Sigmoid colon (tissue), 4 donors: ENCODE results near the gene DGCR2.

Experiments
- CTCF ChIP-seq, 4 experiments: fragments of 450-650 bp in 3 of 4; fragments of 200-600 bp in 1 of 4; IDR thresholded peaks; one replicate each; pipeline ENCODE4 v1.5.1; 2016 to 2019; ENCODE audit warnings: antibody characterized with exemption in 4 of 4, mild to moderate bottlenecking in 3 of 4, moderate library complexity in 2 of 4
- EP300 ChIP-seq, 4 donors: sonication (generic); formaldehyde crosslinking; IDR thresholded peaks; one replicate each; pipeline ENCODE4 v1.6.1; 2017; ENCODE audit warnings: antibody characterized with exemption in 4 of 4
- POLR2A ChIP-seq, 2 donors: fragments of 450-650 bp; IDR thresholded peaks; one replicate each; pipeline ENCODE4 v1.6.1; 2016; ENCODE audit warnings: antibody characterized with exemption in 2 of 2, mild to moderate bottlenecking in 2 of 2, moderate library complexity in 2 of 2

DNA sequence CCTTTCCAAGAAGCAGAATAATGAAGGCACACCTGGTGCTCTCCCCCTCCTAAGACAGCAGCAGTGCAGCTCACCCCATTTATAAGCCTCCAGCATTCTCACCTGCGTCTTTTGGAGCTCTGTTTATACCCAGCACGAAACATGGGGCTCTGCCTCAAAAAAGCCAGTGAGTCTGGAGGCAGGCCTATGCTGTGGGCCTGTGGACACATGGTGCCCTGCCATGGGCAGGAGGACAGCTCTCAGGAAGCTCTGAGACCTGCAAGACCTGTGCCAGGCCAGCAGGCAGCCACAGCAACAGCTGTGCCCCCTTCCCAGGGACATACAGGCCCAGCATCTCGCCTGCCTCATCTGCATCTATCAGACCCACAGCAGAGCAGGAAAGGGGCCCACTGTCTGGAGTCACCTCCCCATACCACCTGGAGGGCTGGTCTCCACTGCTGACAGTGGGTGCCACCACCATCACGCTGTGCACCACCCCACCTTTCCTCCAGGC is 64.2 kb downstream of the DGCR2 start:
- TF ChIP-seq CTCF (IDR thresholded peaks at IDR 0.05) (no peak), POLR2A (IDR thresholded peaks at IDR 0.05) (no peak), EP300 (IDR thresholded peaks at IDR 0.05) (no peak)
